Measurements from ENCODE around the gene GLIPR1L2.
"Not testable (repeated sequence)": the region's sequence is repeated elsewhere in the genome, so short reads cannot be mapped to it uniquely, and the experiment has no call there.

The GLIPR1L2 gene

GRCh38 chr12:75447691-75448393 lies 57.0 kb downstream of the GLIPR1L2 start:
- no peak for DNase-seq (ENCODE audit: low read depth)
- TF ChIP-seq, protein P1, sequence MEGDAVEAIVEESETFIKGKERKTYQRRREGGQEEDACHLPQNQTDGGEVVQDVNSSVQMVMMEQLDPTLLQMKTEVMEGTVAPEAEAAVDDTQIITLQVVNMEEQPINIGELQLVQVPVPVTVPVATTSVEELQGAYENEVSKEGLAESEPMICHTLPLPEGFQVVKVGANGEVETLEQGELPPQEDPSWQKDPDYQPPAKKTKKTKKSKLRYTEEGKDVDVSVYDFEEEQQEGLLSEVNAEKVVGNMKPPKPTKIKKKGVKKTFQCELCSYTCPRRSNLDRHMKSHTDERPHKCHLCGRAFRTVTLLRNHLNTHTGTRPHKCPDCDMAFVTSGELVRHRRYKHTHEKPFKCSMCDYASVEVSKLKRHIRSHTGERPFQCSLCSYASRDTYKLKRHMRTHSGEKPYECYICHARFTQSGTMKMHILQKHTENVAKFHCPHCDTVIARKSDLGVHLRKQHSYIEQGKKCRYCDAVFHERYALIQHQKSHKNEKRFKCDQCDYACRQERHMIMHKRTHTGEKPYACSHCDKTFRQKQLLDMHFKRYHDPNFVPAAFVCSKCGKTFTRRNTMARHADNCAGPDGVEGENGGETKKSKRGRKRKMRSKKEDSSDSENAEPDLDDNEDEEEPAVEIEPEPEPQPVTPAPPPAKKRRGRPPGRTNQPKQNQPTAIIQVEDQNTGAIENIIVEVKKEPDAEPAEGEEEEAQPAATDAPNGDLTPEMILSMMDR (IDR thresholded peaks at IDR 0.05; ENCODE audit: control insufficient read depth, insufficient read depth, low read depth, low read length, missing control alignments) = no peak
- no peak overlapping the region for H3K4me3 ChIP-seq (ENCODE audit: control insufficient read depth, low read depth, low read length)

DNA sequence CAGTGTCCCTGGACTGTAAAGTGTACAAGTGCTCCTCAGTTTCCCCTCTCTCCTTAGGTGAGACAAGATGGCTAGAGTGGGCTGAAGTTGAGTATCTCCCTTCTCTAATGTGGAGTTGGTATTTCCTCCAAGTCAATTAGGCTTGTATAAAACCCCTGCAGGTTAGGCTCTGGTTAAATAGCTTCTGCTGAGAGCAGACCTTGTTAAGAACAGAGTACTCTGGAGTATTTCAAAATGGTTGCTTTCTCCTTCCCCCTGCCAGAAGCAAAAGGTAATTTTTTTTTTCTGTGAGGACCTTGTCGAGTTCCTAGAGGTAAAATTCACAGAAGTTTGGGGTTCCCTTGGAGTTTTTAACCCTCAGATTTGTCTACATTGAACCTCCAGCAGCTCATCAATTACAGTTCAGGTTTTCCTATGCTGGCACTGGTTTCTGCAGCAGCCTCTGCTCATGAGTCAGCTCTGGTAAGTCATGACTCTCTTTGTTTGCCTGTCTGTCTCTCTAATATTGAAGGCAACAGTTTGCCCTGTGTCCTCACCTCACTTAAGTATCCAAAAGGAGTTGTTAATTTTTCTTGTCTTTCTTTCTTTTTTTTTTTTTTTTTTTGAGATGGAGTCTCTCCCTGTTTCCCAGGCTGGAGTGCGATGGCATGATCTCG lies 61.9 kb downstream of the GLIPR1L2 start:
- no peak overlapping the region for H3K4me3 ChIP-seq (ENCODE audit: control insufficient read depth, low read depth, low read length)
- DNase-seq (ENCODE audit: low read depth) = peak; percentile 25
- TF ChIP-seq, protein P1 (IDR thresholded peaks at IDR 0.05; ENCODE audit: control insufficient read depth, insufficient read depth, low read depth, low read length, missing control alignments) = no peak

- TF ChIP-seq, protein P1 (IDR thresholded peaks at IDR 0.05; ENCODE audit: control insufficient read depth, insufficient read depth, low read depth, low read length, missing control alignments) = no peak
- no peak overlapping the region for H3K4me3 ChIP-seq (ENCODE audit: control insufficient read depth, low read depth, low read length)
- no peak for DNase-seq (ENCODE audit: low read depth)
Measured at GRCh38 chr12:75455839-75456238, 65.0 kb downstream of the GLIPR1L2 start.

DNA sequence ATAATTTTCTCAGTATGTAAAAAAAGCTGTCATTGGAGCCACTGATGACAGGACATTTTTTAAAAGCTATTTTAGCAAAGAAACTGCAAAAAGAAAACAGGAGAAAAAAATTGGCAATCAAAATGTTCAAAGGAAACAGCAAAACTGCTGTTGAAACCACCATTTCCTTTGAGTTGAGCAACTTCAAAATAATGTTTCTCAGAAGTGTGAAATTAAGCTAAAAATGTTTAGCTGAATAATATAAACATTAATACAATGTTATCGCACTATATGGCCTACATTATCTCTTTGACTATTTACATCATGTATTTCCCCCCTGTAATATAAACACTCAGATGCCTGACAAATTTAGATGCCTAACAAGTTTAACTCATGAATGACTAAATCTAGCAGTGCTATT lies 66.3 kb downstream of the GLIPR1L2 start:
- no peak overlapping the region for H3K4me3 ChIP-seq (ENCODE audit: control insufficient read depth, low read depth, low read length)
- TF ChIP-seq, protein P1 (IDR thresholded peaks at IDR 0.05; ENCODE audit: control insufficient read depth, insufficient read depth, low read depth, low read length, missing control alignments) = no peak
- DNase-seq (ENCODE audit: low read depth) = no peak

DNA sequence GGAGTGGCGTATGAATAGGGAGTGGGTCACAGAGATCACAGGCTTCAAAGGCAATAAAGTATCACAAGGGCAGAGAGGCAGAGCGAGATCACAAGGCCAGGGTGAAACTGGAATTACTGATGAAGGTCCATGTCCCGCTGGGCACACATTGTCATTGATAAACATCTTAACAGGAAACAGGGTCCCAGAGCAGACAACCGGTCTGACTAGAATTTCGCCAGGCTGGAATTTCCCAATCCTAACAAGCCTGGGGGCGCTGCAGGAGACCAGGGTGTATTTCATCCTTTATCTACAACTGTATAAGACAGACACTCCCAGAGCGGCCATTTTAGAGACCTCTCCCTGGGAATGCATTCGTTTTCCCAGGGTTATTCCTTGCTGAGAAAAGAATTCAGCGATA lies 67.0 kb downstream of the GLIPR1L2 start:
- not testable (repeated sequence) for DNase-seq (ENCODE audit: low read depth); H3K4me3 ChIP-seq (ENCODE audit: control insufficient read depth, low read depth, low read length)

GRCh38 chr12:75459755-75460154 lies 68.9 kb downstream of the GLIPR1L2 start:
- H3K4me3 ChIP-seq (ENCODE audit: control insufficient read depth, low read depth, low read length) = no peak overlapping the region
- TF ChIP-seq, protein P1 (IDR thresholded peaks at IDR 0.05; ENCODE audit: control insufficient read depth, insufficient read depth, low read depth, low read length, missing control alignments) = no peak
- DNase-seq (ENCODE audit: low read depth) = no peak

- TF ChIP-seq, protein P1 (IDR thresholded peaks at IDR 0.05; ENCODE audit: control insufficient read depth, insufficient read depth, low read depth, low read length, missing control alignments) = no peak
- DNase-seq (ENCODE audit: low read depth) = no peak
- H3K4me3 ChIP-seq (ENCODE audit: control insufficient read depth, low read depth, low read length) = no peak overlapping the region
Measured at GRCh38 chr12:75460204-75460603, 69.3 kb downstream of the GLIPR1L2 start.
